GM21381 (cell line): Measurements from ENCODE around the gene CALML4.
"Not testable (repeated sequence)": the region's sequence is repeated elsewhere in the genome, so short reads cannot be mapped to it uniquely, and the experiment has no call there.

Experiments
- ATAC-seq: cut with Tn5 transposase; IDR thresholded peaks from one replicate; pipeline ENCODE4 v1.9.1; 2021; ENCODE audit warnings: mild to moderate bottlenecking, moderate library complexity; ENCODE audit not compliant: unreplicated experiment

Gene CALML4

DNA sequence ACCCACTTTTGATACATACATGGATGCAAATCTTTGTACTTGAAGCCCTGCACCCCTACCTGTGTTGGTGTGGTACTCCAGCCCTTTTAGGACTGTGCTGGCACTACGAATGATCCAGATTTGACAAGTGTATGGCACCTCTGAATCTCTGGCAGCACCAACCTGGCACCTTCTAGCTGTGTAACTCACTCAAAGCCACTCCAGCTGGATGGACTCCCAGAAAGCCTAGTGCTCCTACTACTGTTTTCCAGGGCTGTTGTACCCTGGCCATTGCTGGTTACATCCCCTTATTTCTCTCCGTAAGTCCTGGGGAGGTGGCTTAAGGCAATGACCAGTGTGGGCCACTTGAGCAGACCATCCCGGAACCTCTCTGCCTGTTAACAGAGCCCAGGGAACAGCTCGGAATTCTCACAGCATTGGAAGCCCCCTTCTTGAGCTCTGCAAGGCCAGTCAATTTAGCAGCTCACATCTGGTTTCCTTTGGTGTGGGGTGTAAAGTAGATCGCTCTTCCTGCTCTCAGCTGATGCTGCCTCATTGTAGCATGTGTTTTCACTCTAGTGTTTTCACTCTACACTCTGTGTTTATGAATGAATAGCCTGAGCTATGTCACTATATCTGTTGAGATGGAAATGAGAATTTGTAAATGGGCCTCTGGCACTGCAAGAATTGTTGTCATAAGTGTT, 12.2 kb downstream of the CALML4 start:
- ATAC-seq, result no peak

- no peak for ATAC-seq
Observed at GRCh38 chr15:68192117-68192516, 13.0 kb downstream of the CALML4 start.

GRCh38 chr15:68191555-68191954, 13.6 kb downstream of the CALML4 start:
- no peak for ATAC-seq

DNA sequence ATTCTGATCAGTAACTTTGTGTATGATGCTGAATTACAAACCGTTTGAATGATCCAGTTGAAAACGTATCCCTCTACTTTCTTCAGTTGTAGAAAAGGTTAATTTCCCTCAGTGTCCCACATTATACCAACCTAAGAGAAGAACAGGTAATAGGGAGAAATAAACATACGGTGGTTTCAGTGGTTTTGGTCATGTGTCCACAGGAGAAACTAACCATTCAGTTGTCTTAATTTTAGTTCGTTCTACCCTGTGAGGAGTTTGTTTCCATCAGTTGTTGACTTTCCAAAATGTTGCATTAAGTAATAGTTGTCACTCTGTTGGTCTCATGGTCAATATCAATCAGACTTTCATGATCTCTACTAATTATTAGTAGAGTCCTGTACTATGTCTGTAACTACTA, 15.1 kb downstream of the CALML4 start:
- ATAC-seq, result no peak

DNA sequence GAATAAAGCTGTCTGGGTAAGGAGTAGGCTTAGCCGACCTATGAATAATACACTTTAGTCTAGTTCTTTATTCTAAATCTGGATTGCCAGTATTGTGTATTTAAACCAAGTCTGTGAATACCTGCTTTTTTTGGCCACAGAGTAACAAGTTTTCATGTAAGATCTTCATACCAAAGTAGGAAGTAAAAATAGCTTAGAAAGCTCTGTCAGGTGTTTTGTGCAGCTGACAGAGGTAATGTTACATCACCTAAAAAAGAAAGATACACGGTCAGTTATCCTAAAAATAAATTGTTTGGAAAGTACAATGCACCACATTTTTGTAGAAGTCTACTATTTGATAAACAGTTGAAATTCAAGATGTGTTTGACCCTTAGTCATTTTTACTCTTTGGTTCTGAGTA, 16.5 kb downstream of the CALML4 start:
- ATAC-seq, result no peak

GRCh38 chr15:68187559-68187958, 17.6 kb downstream of the CALML4 start:
- ATAC-seq, result no peak

GRCh38 chr15:68186671-68187397, 18.3 kb downstream of the CALML4 start:
- ATAC-seq, result no peak

DNA sequence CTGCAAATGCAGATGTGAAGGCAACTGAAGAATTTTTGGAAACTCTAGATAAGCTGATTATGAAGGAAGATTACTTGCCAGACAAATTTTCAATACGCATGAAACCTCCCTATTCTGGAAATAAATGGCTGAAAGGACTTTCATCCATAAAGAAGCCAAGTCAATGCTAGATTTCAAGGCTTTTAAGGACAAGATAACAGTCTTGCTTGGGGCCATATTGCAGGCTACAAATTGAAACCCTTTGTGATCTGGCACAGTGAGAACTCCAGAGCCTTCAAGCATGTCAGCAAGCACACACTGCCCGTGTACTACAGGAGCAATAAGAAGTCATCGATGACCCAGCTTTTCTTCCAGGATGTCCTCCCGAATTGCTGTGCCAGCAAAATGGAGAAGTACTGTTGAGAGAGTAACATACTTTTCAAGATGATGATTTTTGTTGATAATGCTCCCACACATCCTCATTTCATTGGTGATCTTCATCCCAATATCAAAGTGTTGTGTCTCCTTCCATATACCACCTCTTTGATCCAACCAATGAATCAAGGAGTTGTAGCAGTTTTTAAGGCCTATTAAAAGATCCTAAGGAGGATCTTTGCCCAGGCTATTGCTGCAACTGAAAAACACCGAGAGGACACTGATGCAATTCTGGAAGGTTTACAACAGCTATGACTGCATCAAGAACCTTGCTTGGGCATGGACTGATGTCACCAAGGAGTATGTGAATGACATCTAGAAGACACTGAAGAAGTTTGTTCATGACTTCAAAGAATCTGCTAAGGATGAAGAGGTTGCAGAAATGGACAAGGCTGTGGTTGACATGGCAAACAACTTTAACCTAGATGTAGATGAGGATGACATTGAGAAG, 20.3 kb downstream of the CALML4 start:
- no peak for ATAC-seq

- ATAC-seq, result no peak
Observed at GRCh38 chr15:68183616-68184315, 21.4 kb downstream of the CALML4 start.

DNA sequence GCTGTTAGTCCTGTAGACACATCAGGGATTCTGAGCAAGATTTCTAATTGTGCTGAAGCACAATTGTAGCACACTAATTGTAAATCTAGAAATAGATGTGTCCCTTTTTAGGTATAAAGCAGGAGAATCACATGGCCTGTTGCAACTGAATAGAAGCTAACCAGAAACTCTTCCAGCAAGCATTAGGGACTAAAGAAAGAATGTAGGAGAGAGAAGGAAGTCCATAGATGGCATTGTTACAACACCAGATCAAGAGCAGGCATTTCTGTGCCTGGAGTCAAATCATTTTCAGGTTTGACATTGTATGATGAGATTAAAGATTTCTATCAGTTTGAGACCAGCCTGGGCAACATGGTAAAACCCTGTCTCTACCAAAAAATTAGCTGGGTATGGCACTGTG, 27.4 kb downstream of the CALML4 start:
- ATAC-seq, result no peak

DNA sequence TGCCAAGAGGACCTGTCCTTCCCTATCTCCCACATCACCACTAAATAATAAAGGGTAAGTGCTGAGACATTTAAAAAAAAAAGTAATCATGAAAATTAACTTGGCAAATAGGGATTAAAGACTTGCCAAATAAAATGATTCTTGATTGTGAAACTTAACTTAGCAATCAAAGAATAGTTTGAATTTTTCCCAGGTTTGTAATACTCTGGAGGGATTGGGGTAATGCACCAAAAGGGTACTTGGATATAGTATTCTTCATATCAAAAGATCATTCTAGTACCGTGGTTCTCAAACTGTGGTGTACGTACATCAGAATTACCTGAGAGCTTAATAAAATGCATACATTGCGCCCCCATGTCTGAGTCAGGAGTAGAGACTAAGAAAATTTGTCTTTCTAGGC, 28.5 kb downstream of the CALML4 start:
- no peak for ATAC-seq

DNA sequence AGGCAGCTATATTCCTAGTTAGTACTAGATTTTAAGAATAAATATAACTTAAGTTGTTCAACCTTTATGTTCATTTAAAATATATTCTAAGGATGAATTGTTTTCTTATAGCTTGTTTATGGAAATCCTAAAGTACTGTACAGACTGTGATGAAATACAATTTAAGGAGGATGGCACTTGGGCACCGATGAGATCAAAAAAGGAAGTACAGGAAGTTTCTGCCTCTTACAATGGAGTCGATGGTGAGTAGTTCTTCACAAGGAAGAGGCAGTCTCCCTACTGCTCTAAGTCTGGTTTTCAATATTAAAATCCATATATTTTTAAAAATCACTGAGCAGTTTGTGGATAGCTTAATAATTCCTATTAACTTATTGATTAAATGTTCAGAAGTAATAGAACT, 29.6 kb downstream of the CALML4 start:
- ATAC-seq, result no peak

DNA sequence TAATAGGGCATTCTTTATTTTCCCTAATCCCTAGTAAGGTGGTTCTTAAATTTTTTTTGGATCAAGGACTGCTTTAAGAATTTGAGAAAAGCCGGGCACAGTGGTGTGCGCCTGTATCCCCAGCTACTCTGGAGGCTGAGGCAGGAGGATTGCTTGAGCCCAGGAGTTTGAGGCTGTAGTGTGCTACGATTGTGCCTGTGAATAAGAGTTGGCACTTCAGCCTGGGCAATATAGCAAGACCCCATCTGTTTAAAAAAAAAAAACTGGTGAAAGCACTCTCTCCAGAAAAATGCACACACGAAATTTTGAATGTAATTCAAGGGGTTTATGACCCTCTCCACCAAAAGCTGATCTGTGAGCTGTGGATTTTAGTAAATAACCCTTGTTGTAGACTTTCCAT, 32.0 kb downstream of the CALML4 start:
- ATAC-seq, result no peak

GRCh38 chr15:68172037-68172436, 33.1 kb downstream of the CALML4 start:
- ATAC-seq, result not testable (repeated sequence)

- ATAC-seq, result no peak
Observed at GRCh38 chr15:68166847-68167246, 38.3 kb downstream of the CALML4 start.

- no peak for ATAC-seq
Observed at GRCh38 chr15:68163191-68163590, 41.9 kb downstream of the CALML4 start.

- no peak for ATAC-seq
Observed at GRCh38 chr15:68158046-68158628, 47.0 kb downstream of the CALML4 start.

DNA sequence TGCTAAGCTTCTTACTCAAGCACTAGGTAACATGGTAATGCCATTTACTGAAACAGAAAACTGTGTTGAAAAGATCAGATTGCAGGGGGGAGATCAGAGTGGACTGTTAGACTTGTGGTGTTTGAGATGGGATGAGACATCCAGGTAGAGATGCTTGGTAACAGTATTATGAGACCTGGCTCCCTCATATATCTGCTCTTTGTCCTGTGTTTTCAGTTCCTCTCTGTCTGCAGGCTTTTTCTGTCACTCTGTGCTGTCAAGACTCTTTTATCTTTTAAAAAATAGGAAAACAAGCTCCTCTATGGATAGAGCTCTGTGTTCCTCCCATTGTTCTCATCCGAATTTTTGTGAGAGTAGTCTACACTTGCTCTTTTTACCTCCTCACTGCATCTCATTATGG, 48.1 kb downstream of the CALML4 start:
- no peak for ATAC-seq

DNA sequence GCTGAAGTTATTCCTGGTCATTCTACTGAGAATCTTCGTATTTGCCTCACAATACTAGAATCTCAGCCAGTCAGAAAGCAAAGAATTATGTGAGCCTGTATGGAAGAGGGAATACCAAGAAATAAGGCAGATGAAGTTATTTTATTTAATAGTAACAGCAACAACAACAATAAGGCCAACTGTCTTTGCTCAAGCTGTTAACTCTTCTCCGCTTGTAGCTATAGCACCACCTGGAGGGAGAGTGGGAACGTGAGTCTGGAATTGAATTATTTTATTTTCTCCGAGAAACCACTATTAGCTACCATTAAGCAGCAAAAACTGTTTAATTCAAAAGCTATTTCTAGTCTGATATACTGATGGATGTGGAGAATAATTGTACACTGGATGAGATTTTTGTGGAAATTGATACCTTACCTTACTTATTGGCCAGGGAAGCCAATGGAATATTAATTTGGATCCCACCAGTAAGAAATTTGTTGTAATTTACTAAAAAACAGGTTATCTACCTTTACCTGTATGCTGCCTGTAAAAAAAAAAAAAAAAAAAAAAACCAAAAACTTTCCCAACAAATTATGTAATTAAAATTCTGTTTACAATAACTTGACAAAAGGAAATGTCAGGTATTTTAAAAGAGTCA, 50.1 kb downstream of the CALML4 start:
- no peak for ATAC-seq

DNA sequence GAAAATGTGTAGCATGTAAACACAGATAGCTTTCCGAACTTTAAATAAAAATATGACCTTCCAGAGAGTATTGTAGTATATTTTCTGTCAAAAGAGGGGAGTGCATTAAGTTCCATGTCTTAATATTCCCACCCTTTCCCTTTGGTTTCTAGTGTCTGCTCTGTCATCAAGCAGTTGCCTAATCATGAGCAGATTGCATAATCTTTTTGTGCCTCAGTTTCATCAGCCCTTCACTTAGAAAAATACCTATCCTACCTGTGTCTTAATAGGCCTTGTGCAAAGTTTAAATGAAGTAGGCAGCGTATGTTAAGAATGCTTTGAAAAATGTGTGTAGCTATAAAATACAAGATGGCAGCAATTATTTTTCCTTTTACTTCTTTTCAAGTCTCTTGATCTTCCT, 52.8 kb downstream of the CALML4 start:
- ATAC-seq, result no peak
